Fibroblast of lung (primary cell): Measurements from ENCODE around the gene RERE.

Experiments used
- EZH2 ChIP-seq: IDR thresholded peaks from 2 replicates; pipeline ENCODE4 v1.5.1; 2012; ENCODE audit warnings: low read length, control low read depth, mild to moderate bottlenecking; ENCODE audit errors: missing control alignments
- TF ChIP-seq, protein P1 (sequence below), 2 donors: IDR thresholded peaks in 1 of 2; conservative IDR thresholded peaks in 1 of 2; 1 replicate in 1 of 2; 2 replicates in 1 of 2; pipeline ENCODE4 v1.5.1; 2011 to 2012; ENCODE audit warnings: low read length in 2 of 2, control low read depth in 1 of 2, inconsistent platforms in 1 of 2, low read depth in 1 of 2, mild to moderate bottlenecking in 1 of 2

DNA sequence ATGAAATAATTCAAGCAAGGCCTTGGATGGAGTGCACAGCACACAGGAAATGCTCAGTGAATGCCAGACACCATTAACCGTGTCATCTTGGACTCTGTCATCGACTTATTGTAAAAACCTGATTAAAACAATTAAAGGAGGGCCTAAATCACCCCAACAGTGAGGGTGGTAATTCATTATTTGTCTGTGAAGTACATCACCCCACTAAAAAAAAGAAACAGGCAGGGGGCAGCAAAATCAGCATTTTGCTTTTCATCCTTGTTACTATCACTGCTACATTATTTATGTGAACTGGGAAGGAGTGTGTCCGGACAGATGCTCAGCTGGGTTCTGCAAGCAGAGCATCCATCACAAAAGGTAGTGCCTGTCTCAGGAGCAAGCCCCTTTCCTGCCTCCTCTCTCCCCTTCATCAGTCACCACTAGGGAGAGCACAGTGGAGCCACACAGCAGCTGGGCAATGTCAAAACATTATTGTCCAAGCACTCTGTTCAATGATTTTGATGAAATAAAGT, 98.5 kb downstream of the RERE start:
- TF ChIP-seq, protein P1, sequence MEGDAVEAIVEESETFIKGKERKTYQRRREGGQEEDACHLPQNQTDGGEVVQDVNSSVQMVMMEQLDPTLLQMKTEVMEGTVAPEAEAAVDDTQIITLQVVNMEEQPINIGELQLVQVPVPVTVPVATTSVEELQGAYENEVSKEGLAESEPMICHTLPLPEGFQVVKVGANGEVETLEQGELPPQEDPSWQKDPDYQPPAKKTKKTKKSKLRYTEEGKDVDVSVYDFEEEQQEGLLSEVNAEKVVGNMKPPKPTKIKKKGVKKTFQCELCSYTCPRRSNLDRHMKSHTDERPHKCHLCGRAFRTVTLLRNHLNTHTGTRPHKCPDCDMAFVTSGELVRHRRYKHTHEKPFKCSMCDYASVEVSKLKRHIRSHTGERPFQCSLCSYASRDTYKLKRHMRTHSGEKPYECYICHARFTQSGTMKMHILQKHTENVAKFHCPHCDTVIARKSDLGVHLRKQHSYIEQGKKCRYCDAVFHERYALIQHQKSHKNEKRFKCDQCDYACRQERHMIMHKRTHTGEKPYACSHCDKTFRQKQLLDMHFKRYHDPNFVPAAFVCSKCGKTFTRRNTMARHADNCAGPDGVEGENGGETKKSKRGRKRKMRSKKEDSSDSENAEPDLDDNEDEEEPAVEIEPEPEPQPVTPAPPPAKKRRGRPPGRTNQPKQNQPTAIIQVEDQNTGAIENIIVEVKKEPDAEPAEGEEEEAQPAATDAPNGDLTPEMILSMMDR (conservative IDR thresholded peaks at IDR 0.05 in 1 of 2, IDR thresholded peaks at IDR 0.05 in 1 of 2; ENCODE audit: low read depth in 1 of 2, low read length in 2 of 2): peak; percentile 27 to 37
- TF ChIP-seq EZH2: no peak
